NCI-H82 treated with DMSO at 0.1 percent for 48 hours (cell line): ENCODE results near the gene ABCA1.
A peak's percentile ranks its signal among the peaks of the same experiment; 100 is the strongest.
"Not testable (repeated sequence)": the region's sequence is repeated elsewhere in the genome, so short reads cannot be mapped to it uniquely, and the experiment has no call there.

Experiments used
- DNase-seq: peaks from one replicate; lab custom pipeline; 2025; ENCODE audit not compliant: unreplicated experiment; lab: John Stamatoyannopoulos, UW

ABCA1 gene, protein sequence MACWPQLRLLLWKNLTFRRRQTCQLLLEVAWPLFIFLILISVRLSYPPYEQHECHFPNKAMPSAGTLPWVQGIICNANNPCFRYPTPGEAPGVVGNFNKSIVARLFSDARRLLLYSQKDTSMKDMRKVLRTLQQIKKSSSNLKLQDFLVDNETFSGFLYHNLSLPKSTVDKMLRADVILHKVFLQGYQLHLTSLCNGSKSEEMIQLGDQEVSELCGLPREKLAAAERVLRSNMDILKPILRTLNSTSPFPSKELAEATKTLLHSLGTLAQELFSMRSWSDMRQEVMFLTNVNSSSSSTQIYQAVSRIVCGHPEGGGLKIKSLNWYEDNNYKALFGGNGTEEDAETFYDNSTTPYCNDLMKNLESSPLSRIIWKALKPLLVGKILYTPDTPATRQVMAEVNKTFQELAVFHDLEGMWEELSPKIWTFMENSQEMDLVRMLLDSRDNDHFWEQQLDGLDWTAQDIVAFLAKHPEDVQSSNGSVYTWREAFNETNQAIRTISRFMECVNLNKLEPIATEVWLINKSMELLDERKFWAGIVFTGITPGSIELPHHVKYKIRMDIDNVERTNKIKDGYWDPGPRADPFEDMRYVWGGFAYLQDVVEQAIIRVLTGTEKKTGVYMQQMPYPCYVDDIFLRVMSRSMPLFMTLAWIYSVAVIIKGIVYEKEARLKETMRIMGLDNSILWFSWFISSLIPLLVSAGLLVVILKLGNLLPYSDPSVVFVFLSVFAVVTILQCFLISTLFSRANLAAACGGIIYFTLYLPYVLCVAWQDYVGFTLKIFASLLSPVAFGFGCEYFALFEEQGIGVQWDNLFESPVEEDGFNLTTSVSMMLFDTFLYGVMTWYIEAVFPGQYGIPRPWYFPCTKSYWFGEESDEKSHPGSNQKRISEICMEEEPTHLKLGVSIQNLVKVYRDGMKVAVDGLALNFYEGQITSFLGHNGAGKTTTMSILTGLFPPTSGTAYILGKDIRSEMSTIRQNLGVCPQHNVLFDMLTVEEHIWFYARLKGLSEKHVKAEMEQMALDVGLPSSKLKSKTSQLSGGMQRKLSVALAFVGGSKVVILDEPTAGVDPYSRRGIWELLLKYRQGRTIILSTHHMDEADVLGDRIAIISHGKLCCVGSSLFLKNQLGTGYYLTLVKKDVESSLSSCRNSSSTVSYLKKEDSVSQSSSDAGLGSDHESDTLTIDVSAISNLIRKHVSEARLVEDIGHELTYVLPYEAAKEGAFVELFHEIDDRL (N-terminal part only)

DNA sequence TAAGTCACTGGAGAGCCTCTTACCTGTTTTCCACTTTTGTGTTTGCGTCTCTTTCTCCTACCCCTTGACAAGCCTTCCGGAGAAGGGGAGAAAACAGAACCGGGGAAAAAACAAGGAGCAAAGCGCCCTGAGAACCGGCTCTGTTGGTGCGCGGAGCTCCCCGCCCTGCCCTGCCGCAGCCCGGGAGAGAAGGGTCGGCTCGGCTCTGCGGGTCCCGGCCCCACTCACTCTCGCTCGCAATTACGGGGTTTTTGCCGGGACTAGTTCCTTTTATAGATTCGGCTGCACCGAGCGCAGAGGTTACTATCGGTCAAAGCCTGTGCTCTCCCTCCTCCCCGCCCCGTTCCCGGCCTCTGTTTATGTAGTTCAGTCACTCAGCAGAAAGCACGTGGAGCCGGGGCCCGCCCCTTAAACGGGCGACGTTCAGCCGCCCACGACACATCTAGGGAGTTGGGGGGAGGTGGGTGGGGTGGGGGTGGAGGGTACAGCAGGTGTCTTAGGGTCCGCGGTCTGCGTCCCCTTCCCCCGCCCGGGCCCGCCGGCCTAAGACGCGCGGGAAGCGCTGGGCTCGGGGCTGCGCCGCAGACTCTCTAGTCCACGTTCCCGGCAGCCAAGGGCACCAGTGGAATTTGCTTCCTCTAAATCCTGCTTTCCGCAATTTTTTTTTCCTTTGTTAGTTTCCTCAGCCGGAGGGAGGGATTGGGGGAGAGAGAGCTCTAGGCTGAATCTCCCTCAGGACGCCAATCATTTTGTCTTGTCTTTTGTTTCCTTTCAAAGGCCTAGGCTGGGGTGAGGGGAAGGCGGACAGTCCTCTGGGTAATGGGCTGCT lies at the start of gene ABCA1:
Gene ABCA1 (minus strand): TSS at position 244 of the 829 bp plus-strand sequence. CDS start 24,476 bp downstream, outside the sequence.
- DNase-seq = no peak

DNA sequence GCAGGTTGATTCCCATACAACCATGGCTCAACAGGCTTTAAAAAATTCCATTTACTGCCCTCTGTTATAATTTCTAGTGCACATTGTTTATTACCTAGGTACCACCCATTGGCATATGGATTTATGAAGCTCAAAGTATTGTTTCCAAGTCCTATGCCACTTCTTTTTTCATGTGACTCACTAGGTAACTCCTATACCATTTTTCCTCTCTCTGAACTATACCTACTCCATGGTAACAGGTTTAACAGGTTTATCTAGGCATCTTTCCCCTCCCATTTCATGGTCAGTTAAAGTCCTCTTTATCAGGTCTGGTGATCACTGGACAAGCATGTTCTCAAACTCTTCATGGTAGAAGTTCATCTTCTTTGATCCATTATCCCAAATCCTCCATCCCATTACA lies 49.6 kb upstream of the ABCA1 start:
- DNase-seq = no peak

DNA sequence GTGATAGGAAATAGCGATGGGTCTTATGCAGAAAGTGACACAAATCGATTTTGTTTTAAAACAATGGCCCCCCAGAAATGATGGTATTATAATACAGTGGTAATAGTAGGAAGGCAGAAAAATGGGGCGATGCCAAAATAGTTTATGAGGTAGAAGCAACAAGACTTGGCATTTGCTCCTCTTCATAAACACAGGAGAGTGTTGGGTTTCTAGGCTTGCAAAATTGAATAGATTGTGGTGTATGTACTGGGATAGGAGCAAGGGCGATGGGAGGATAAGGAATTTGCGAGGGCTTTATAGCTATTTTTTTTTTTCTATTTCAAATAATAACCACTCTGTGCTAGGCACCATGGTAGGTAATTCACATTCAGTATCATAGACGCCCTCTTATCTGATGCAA lies 49.2 kb upstream of the ABCA1 start:
- no peak for DNase-seq

DNA sequence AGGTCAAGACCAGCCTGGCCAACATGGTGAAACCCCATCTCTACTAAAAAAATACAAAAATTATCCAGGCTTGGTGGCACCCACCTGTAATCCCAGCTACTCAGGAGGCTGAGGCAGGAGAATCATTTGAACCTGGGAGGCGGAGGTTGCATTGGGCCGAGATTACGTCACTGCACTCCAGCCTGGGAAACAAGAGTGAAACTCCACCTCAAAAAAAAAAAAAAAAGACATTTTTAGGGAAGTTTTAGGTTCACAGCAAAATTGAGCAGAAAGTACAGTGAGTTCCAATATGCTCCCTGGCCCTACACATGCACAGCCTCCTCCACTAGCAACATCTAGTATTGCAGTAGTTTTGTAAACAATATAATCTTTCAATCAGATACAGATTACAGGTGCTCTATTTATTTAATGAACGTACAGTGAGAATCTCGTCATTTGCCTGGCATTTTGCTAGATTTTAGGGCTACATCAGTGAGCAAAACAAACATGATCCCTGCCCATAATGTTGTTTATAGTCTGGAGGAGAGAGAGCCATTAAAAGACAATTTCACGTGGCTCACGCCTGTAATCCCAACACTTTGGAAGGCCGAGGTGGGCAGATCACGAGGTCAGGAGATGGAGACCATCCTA lies 48.1 kb upstream of the ABCA1 start:
- DNase-seq = not testable (repeated sequence)

DNA sequence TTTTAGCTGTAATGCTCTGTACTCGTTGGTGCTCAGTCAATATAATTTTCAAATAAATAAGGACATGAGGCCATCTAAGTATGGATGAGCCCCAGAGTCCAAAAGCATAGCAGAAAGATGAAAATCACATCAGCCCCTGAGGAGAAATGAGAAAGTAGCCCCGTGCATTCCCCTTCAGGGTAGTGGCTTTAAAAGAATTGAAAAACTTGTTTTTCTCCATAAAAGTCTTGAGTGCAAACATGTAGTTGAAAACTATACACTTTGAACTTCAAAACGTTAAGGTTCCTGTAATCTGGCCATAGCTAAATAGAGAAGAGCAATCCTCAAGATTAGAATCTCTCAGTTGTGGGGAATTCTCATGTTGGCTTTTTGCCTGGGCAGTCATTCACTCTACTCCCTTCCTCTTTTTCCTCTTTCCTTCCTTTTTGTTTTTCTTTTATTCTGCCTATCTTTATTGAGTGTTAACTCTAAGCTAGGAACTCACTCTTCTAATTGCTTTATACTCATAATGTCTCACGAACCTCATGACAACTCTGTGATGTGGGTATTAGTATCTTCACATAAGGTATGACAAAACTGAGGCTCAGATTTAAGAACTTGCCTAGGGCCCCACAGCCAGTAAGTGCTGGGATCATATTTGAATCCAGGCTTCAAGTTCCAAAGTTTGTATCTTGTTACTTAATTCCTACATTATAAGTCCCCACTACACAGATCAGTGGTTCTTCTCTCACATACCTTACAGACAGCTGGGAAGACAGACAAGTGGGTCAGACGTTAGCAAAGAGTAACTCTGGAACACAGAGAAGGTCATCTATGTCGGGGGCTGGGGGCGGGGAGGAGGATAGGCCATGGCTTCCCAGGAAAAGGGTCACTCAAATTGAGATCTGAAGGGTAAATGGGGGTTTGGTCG lies 46.4 kb upstream of the ABCA1 start:
- no peak for DNase-seq

DNA sequence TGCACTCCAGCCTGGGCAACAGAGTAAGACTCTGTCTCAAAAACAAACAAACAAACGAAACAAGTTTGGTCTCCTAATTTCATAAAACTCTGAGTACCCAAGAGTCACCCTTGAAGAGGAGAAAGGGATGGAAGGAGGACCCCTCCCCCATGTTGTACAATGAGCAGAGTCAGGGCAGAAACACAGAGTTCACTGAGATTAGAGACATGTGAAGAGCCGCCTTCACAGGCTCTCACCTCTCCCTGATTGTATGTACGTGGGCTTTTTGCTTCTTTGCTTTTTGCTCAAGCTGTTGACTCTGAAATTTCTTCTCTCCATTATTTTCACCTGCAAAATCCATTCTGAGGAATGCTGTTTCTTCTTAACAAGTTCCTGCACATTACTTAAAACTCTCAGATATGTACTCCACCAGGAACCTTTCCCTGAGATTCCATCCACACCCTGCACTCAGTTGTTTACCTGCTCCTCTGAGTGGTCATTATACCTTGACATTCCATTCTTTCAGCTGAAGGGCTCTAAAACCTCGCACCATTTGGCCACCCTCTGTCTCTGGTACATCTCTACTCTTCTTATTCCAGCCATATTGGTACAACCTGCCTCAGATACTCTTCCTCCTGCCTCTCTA lies 44.4 kb upstream of the ABCA1 start:
- no peak for DNase-seq

DNA sequence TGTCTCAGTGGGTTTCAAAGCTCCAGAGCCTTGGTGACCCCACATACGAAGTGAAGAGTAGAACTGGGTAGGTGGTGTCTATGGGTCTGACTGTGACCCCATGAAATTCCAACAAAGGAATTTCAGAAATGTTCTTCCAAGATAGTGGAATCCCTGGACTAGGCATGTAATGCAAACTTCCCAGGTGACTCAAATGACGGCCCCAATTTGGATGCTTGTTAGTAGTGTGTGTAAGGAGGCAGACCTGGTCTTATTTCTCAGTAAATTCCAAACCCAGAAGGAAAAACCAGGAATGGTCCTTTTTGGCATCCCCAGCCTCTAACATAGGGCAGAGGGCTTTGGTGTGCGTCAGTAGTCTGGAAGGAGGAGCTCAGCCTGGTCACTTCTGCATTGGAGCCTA lies 43.6 kb upstream of the ABCA1 start:
- DNase-seq = no peak

DNA sequence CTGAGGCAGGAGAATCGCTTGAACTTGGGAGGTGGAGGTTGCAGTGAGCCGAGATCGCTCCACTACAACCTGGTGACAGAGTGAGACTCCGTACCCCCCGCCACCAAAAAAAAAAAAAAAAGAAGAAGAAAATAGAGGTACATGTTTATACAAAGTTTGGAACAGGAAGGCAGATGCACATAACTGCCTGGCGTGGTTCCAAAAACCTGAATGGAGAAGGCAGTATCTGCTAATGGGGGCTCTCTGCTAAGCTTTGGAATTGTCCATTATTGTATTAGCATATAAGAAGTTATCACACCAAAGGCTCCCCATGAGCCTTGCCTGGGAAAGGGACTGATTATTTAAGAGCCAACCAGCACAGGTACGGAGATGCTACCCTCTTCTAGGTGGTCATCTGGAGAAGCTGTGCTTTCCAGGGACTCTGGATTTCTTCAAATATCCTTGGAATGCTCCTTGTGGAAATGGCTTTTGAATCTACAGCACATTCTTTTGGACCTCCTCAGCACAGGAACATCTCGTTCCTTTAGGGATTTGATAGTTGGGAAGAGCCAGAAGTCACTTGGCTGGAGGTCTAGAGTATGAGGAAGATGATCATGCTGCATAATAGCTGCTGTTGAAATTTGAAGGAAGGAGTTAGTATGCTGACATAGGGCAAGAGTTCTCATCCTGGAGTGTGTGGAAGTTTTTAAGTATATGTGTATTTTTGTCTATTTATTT lies 42.5 kb upstream of the ABCA1 start:
- DNase-seq = no peak

DNA sequence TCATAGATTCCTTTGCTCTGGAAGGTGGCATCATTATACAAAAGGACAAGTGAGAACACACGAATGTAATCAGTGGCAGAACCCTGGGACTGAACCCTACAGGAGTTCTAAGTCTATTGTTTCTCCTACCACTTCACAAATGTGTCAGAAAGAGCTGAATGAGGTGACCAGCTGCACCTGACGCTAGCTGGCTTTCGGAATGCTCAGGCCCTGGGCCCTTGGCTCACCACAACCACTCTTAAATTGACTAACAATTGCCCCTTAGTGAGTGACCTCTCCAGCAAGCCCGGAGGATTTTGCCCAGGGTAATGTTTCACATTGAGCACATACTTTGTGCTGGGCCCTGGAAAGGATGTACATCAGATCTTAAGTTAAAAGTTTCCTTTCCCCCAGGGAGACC lies 41.2 kb upstream of the ABCA1 start:
- DNase-seq = no peak

DNA sequence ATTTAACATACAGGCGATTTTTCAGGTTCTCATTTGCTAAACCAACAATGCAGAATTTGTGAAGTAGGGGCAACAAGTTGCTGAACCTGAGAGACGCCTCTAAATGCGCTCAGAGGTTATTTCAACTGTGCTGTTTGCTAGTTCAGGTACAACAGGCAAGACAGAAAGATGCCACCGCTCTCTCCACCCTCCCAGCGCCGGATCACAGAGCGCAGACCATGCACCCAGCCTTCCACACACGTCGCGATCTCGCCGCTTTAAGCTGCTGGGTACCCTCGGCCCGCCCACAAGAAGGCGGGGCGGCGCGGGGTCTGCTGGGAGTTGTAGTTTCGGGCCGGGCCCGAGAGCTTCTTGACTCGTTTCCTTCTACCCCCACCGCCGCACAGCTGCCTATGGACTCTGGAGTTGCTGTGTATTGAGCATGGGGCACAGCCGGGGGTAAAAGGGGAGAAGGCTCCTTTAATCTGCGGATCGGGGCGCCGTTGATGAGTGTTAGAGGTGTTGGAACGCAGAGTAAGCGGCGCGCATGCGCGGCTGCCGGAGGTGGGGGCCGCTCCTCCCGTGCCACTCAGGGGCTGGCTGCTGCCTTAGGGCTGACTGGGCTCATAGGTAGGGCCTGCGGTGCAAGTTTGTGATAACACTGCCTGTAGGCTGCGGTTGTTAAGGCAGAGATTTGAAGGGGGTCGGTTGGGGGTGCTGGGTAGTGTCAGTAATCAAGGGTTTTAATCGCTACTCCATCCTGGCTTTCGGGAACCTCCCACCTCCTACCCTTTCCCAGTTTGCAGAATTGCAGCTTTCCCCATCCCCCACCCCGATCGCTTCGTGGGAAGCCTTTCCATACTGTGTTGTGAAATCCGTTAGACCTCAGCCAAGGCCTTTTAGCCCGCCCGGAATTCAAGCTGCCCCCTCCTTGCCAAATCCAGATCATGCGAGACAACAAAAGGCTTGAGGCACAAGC lies 40.3 kb upstream of the ABCA1 start:
- peak; percentile 80 for DNase-seq

DNA sequence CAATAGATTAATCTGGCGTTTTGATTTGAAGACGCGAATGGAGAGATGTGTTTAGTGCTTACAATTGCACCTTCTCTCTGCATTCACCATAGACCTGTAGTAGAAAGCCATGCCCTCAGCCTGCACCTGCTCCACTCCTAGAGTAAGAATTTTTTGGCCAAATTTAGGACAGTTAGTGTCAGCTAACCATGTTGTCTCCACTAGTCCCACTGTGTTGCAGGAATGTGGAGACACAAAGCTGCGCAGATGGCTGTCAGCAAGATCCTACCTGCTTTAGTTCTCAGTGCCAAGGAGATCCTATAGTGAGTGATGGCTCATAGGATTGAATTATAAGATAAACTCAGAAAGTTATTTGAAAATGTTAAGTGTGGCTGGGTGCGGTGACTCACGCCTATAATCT lies 35.1 kb upstream of the ABCA1 start:
- DNase-seq = no peak

DNA sequence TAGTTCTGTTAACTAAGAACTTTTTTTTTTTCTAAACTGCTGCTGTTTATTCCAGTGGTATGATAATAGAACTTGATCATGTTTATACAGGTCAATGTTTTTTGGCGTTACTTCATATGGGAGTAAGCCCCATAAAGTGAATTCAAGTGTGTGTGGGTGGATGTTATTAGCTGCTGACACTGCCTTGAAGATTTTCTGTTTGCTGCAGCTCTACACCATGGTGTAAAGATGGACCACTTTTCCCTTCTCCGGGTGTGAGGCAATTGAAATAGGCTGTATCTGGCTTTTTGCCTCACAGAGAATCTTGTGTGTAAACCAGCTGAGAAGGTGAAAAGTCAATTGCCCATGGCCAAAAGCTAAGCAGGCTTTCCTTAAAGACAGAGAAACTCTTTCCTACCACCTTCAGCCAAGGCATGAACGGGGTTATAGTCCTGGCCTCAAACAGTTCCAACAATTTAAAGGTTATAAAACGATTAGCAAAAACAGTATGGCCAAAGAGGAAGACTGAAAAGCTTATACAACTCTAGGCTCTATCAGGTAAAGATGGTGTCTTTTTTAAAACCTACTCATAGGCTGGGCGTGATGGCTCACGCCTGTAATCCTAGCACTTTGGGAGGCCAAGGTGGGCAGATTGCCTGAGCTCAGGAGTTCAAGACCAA lies 33.9 kb upstream of the ABCA1 start:
- DNase-seq = no peak

DNA sequence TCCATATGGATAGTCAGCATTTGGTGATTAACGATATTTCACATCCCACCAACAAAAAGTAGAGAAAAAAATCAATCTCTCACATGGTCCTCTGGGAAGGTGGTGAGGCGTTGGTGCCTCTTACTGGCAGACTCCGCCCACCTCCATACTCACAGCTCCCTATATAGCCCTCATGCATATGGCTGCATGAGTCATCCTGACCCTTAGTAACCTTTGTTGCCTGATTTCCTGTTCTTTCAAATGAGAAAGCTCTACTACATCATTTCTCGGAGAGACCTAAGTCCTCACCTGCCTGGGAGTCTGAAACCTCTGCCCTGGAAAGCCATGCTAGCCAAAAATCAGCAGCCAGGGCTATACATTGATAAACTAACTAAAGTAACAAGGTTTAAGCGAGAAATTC lies 33.3 kb upstream of the ABCA1 start:
- no peak for DNase-seq

DNA sequence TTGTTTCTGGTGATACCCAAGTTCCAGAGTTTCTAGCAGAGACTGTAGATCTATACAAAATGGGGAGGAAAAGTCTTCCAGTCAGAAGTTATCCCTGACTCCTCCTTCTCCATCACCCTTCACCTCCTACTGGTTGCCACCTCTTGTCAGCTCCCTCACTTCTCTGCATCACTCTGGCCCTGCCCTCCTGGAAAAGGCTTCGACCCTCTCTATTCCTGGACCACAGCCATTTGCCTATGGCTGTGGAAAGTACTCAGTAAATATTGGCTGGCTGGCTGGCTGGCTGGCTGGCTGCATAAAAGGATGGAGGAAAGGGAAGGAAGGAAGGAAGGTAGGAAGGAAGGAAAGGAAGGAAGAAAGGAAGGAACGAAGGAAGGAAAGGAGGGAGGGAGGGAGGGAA lies 32.7 kb upstream of the ABCA1 start:
- DNase-seq = no peak

DNA sequence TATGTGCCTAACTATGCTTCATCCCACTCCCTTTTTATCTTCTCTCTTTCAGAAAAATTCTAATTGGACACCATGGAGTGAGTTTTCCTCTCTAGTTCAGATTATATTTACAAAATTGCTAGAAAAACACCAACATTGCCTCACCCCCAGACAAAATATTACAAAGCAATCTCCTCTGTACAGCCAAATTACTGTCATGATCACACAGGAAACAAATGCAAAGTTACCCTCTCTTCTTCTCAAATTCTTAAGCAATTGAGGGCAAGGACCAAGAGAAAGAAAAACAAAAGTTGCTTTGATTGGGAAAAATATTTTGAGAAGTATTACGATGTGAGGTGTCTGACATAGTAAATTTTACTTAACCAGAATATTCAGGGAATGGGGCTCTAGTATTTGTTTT lies 30.8 kb upstream of the ABCA1 start:
- DNase-seq = no peak

DNA sequence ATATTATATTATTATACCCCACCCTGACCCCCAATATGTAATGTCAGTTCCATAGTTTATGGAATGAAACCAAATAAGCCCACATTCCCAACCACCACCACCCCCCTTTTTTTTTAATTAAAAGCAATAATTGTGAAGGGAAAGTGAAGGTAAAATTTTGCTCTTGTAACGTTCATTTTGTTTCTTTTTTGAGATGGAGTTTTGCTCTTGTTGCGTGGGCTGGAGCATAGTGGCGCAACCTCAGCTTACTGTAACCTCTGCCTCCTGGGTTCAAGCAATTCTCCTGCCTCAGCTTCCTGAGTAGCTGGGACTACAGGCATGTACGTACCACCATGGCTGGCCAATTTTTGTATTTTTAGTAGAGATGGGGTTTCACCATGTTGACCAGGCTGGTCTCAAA lies 30.1 kb upstream of the ABCA1 start:
- not testable (repeated sequence) for DNase-seq
